ENCODE data around the gene FBP1.
A peak's percentile ranks its signal among the peaks of the same experiment; 100 is the strongest.

FBP1 gene

DNA sequence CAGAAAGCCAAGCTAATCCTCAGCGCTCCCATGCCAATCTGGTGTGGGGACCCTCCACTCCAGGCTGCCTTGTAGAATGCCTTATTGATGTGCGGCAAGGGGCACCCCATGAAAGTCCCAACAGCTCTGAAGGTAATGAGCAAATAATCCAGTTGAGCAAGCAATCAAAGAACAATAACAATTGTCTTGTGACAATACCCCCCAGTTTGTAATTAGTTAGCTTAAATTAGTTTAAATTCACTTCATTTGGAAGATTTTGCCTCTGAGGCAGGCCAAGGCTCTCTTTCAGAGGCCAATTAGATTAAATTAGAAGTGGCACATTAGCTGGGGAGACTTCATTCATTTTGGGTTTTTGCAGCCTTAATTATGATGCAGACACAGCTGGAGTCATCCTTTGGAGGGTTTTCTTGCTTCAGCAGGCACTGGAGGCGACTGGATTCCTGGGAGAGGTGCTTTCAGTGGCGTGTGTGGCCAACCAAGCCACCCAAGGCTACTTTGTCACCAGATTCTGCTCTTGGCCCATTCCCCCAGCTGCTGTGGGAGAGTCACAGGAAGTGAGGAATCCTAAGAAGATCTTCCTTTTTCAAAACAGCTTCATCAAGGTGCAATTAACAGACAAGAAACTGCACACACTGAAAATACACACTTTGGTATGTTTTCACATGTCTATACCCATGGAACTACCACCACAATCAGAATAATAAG is 17.9 kb upstream of the FBP1 start:
- TF ChIP-seq, protein P1, sequence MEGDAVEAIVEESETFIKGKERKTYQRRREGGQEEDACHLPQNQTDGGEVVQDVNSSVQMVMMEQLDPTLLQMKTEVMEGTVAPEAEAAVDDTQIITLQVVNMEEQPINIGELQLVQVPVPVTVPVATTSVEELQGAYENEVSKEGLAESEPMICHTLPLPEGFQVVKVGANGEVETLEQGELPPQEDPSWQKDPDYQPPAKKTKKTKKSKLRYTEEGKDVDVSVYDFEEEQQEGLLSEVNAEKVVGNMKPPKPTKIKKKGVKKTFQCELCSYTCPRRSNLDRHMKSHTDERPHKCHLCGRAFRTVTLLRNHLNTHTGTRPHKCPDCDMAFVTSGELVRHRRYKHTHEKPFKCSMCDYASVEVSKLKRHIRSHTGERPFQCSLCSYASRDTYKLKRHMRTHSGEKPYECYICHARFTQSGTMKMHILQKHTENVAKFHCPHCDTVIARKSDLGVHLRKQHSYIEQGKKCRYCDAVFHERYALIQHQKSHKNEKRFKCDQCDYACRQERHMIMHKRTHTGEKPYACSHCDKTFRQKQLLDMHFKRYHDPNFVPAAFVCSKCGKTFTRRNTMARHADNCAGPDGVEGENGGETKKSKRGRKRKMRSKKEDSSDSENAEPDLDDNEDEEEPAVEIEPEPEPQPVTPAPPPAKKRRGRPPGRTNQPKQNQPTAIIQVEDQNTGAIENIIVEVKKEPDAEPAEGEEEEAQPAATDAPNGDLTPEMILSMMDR (IDR thresholded peaks at IDR 0.05; ENCODE audit: control insufficient read depth, insufficient read depth, low read depth, low read length, missing control alignments) = no peak
- no peak for DNase-seq (ENCODE audit: low read depth)
- H3K4me3 ChIP-seq (ENCODE audit: control insufficient read depth, low read depth, low read length) = no peak overlapping the region

GRCh38 chr9:94656200-94656599 is 16.9 kb upstream of the FBP1 start:
- H3K4me3 ChIP-seq (ENCODE audit: control insufficient read depth, low read depth, low read length) = no peak overlapping the region
- DNase-seq (ENCODE audit: low read depth) = no peak
- TF ChIP-seq, protein P1 (IDR thresholded peaks at IDR 0.05; ENCODE audit: control insufficient read depth, insufficient read depth, low read depth, low read length, missing control alignments) = no peak

DNA sequence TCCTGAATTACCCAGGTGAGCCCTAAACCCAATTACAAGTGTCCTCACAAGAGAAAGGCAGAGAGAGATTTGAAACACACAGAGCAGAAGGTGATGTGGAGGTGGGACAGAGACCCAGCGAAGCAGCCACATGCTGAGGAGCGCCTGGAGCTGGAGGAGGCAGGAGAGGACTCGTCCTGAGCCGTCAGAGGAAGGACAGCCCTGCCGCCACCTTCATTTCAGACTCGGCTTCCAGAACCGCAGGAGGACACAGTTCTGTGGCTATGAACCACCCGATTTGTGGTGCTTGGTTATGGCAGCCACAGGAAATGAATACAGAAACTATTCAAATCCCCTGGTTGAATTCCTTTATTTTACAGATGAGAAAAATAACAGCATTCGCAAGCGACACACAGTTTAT is 16.4 kb upstream of the FBP1 start:
- no peak overlapping the region for H3K4me3 ChIP-seq (ENCODE audit: control insufficient read depth, low read depth, low read length)
- no peak for DNase-seq (ENCODE audit: low read depth)
- TF ChIP-seq, protein P1 (IDR thresholded peaks at IDR 0.05; ENCODE audit: control insufficient read depth, insufficient read depth, low read depth, low read length, missing control alignments) = no peak

- TF ChIP-seq, protein P1 (IDR thresholded peaks at IDR 0.05; ENCODE audit: control insufficient read depth, insufficient read depth, low read depth, low read length, missing control alignments) = no peak
- H3K4me3 ChIP-seq (ENCODE audit: control insufficient read depth, low read depth, low read length) = no peak overlapping the region
- no peak for DNase-seq (ENCODE audit: low read depth)
Observed at GRCh38 chr9:94654165-94654894, 15.0 kb upstream of the FBP1 start.

DNA sequence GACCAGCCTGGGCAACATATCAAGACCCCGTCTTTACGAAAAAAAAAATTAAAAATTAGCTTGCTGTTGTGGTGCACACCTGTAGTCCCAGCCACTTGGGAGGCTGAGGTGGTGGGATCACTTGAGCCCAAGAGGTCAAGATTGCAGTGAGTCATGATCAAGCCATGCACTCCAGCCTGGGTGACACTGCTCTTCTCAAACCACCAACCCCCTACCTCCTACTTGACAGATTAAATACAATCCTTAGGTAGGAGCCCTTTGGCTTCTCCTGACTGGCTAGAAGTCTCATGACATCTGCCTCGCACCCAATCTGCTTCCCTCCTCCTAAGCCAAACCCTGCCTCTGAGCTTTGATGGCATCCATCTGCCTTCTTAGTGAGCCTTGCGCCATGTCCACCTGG is 11.6 kb upstream of the FBP1 start:
- no peak for DNase-seq (ENCODE audit: low read depth)
- TF ChIP-seq, protein P1 (IDR thresholded peaks at IDR 0.05; ENCODE audit: control insufficient read depth, insufficient read depth, low read depth, low read length, missing control alignments) = no peak

GRCh38 chr9:94649100-94649819 is 9.9 kb upstream of the FBP1 start:
- peak; percentile 70 for DNase-seq (ENCODE audit: low read depth)

More for the DNA sequence above, 11.6 kb upstream of the FBP1 start:
- no peak overlapping the region for H3K4me3 ChIP-seq (ENCODE audit: control insufficient read depth, low read depth, low read length)

More at GRCh38 chr9:94649100-94649819, 9.9 kb upstream of the FBP1 start:
- TF ChIP-seq, protein P1 (IDR thresholded peaks at IDR 0.05; ENCODE audit: control insufficient read depth, insufficient read depth, low read depth, low read length, missing control alignments) = no peak
- H3K4me3 ChIP-seq (ENCODE audit: control insufficient read depth, low read depth, low read length) = no peak overlapping the region
